CMK (cell line): ENCODE results near the gene CYTH2.
A peak's percentile ranks its signal among the peaks of the same experiment; 100 is the strongest.

Experiments
- DNase-seq: peaks from one replicate; pipeline ENCODE4 v3.0.0-alpha.2; 2010; ENCODE audit warnings: low read depth

Gene CYTH2

GRCh38 chr19:48469289-48469881, at the start of gene CYTH2:
TSS of gene CYTH2 (plus strand) at chr19:48469369. CDS start at chr19:48469508, 139 bp downstream.
- DNase-seq = peak; percentile 47

GRCh38 chr19:48421548-48421947, 47.6 kb upstream of the CYTH2 start:
- DNase-seq = no peak

- no peak for DNase-seq
Observed at GRCh38 chr19:48424694-48425219, 44.4 kb upstream of the CYTH2 start.

GRCh38 chr19:48428670-48429069, 40.5 kb upstream of the CYTH2 start:
- DNase-seq = no peak

- DNase-seq = no peak
Observed at GRCh38 chr19:48433337-48433736, 35.8 kb upstream of the CYTH2 start.

GRCh38 chr19:48436586-48436985, 32.6 kb upstream of the CYTH2 start:
- DNase-seq = no peak

- no peak for DNase-seq
Observed at GRCh38 chr19:48441360-48442050, 27.7 kb upstream of the CYTH2 start.

- DNase-seq = no peak
Observed at GRCh38 chr19:48442116-48443035, 26.8 kb upstream of the CYTH2 start.

- DNase-seq = no peak
Observed at GRCh38 chr19:48443256-48443655, 25.9 kb upstream of the CYTH2 start.

GRCh38 chr19:48443731-48444128, 25.4 kb upstream of the CYTH2 start:
- DNase-seq = no peak

GRCh38 chr19:48444129-48444935, 24.8 kb upstream of the CYTH2 start:
- no peak for DNase-seq

GRCh38 chr19:48444936-48445200, 24.3 kb upstream of the CYTH2 start:
- no peak for DNase-seq

- DNase-seq = peak; percentile 89
Observed at GRCh38 chr19:48445256-48445605, 23.9 kb upstream of the CYTH2 start.

- peak; percentile 93 for DNase-seq
Observed at GRCh38 chr19:48445606-48446481, 23.3 kb upstream of the CYTH2 start, which contains the start of gene GRWD1. TSS of gene GRWD1 (plus strand) at chr19:48445983. CDS start at chr19:48446006, 23 bp downstream.

- no peak for DNase-seq
Observed at GRCh38 chr19:48446579-48446978, 22.6 kb upstream of the CYTH2 start.

- no peak for DNase-seq
Observed at GRCh38 chr19:48448563-48448962, 20.6 kb upstream of the CYTH2 start.

- DNase-seq = no peak
Observed at GRCh38 chr19:48450441-48450840, 18.7 kb upstream of the CYTH2 start.

GRCh38 chr19:48450863-48451262, 18.3 kb upstream of the CYTH2 start:
- no peak for DNase-seq

- DNase-seq = no peak
Observed at GRCh38 chr19:48451624-48452023, 17.5 kb upstream of the CYTH2 start.

- DNase-seq = no peak
Observed at GRCh38 chr19:48452289-48453190, 16.6 kb upstream of the CYTH2 start.
